GM12878 (cell line): ENCODE results near the gene TMEM175. TPM values are rescaled to one million over a fixed set of nuclear protein-coding genes. Genes with fewer than 3 reads are reported as not detected.

Experiments
- ATAC-seq: fragments of 200-7000 bp; cut with Tn5 transposase; 3 replicates; pipeline ENCODE4 v1.9.1; 2020; ENCODE audit warnings: mild to moderate bottlenecking, moderate library complexity
- BruUV-seq: library from RNA; stranded (reverse); fragments of 400-500 nt; replicated peaks from 2 replicates; lab custom pipeline; 2021; lab: Mats Ljungman, UMichigan
- CTCF ChIA-PET: fragments of 300-600 bp; sonication (Branson Sonifier 250); formaldehyde crosslinking; extraction: SDS; loops from one replicate; lab custom pipeline; 2021; ENCODE audit warnings: inconsistent platforms; lab: Yijun Ruan, JAX
- POLR2A ChIA-PET: fragments of 350-600 bp; formaldehyde crosslinking; extraction: SDS; loops from one replicate; lab custom pipeline; 2021; ENCODE audit warnings: inconsistent platforms; lab: Charles Lee
- RAD21 ChIA-PET: fragments of 300-600 bp; sonication (Branson Sonifier 250); formaldehyde crosslinking; loops from one replicate; lab custom pipeline; 2023; ENCODE audit warnings: antibody characterized with exemption; ENCODE audit not compliant: unreplicated experiment; lab: Charles Lee
- SMC1A ChIA-PET: fragments of 300-600 bp; sonication (Branson Sonifier 250); formaldehyde crosslinking; loops from one replicate; lab custom pipeline; 2023; ENCODE audit not compliant: unreplicated experiment, uncharacterized antibody; lab: Charles Lee
- DNase-seq: peaks from one replicate; pipeline ENCODE4 v3.0.0-alpha.2; 2011; ENCODE audit warnings: low read depth, low spot score
- FAIRE-seq: peaks from 3 replicates; lab custom pipeline; 2011; peaks lifted over from hg19 to GRCh38; lab: Jason Lieb, UNC
- H2AFZ ChIP-seq: 2 replicates; pipeline ENCODE4 v1.6.0; 2011; ENCODE audit warnings: low read depth, low read length, control low read depth; ENCODE audit not compliant: control insufficient read depth
- H3K27ac ChIP-seq: 2 replicates; pipeline ENCODE4 v1.5.1; 2011; ENCODE audit warnings: control low read depth; ENCODE audit not compliant: control insufficient read depth, insufficient read depth
- H3K27me3 ChIP-seq, 2 experiments: replicated peaks in 1 of 2; 2 replicates each; pipeline versions ENCODE4 v1.6.0 to v1.6.1; 2011; ENCODE audit warnings: low read length in 1 of 2; ENCODE audit not compliant: control insufficient read depth in 2 of 2, insufficient read depth in 2 of 2
- H3K36me3 ChIP-seq, 2 experiments: 2 replicates each; pipeline ENCODE4 v1.5.1; 2011; ENCODE audit warnings: low read length in 1 of 2; ENCODE audit not compliant: control insufficient read depth in 2 of 2, insufficient read depth in 2 of 2
- H3K4me1 ChIP-seq: 2 replicates; pipeline ENCODE4 v1.6.1; 2011; ENCODE audit warnings: mild to moderate bottlenecking, low read length, moderate library complexity, mixed read lengths; ENCODE audit not compliant: control insufficient read depth, insufficient read depth
- H3K4me2 ChIP-seq: 2 replicates; pipeline ENCODE4 v1.6.0; 2011; ENCODE audit warnings: control low read depth; ENCODE audit not compliant: control insufficient read depth, insufficient read depth
- H3K4me3 ChIP-seq: fragments of 200-600 bp; sonication (generic); 2 replicates; pipeline ENCODE4 v1.5.1; 2016
- H3K79me2 ChIP-seq: 2 replicates; pipeline ENCODE4 v1.6.0; 2011; ENCODE audit warnings: low read length; ENCODE audit not compliant: control insufficient read depth, insufficient read depth
- H3K9ac ChIP-seq: 2 replicates; pipeline ENCODE4 v1.8.0; 2011; ENCODE audit warnings: low read length, control low read depth, mixed read lengths; ENCODE audit not compliant: control insufficient read depth, insufficient read depth
- H3K9me3 ChIP-seq: replicated peaks from 3 replicates; pipeline ENCODE4 v1.5.1; 2011; ENCODE audit warnings: mild to moderate bottlenecking, low read length; ENCODE audit not compliant: control insufficient read depth, insufficient read depth
- H4K20me1 ChIP-seq: 2 replicates; pipeline ENCODE4 v1.6.0; 2011; ENCODE audit not compliant: control insufficient read depth, insufficient read depth
- ATF3 ChIP-seq: IDR thresholded peaks from 2 replicates; pipeline ENCODE4 v1.6.1; 2011; ENCODE audit warnings: low read depth, mild to moderate bottlenecking, low read length, moderate library complexity, borderline replicate concordance; ENCODE audit errors: extremely low read depth
- BCL11A ChIP-seq: IDR thresholded peaks from 2 replicates; pipeline ENCODE4 v1.6.1; 2011; ENCODE audit warnings: low read depth, low read length
- CHD1 ChIP-seq: IDR thresholded peaks from 2 replicates; pipeline ENCODE4 v1.6.1; 2012; ENCODE audit warnings: low read depth, low read length, improper control_type of control experiment
- MEF2B ChIP-seq: fragments of 450-650 bp; IDR thresholded peaks from 2 replicates; pipeline ENCODE4 v1.6.1; 2018; ENCODE audit warnings: mild to moderate bottlenecking, moderate library complexity; ENCODE audit not compliant: partially characterized antibody, poor library complexity, severe bottlenecking
- POLR2A ChIP-seq: IDR thresholded peaks from 2 replicates; pipeline ENCODE4 v1.6.1; 2011; ENCODE audit warnings: low read depth, mild to moderate bottlenecking, low read length
- PRDM15 ChIP-seq: fragments of 450-650 bp; formaldehyde crosslinking; IDR thresholded peaks from 2 replicates; pipeline ENCODE4 v1.4.0; 2020; ENCODE audit warnings: mild to moderate bottlenecking, moderate library complexity
- SKIL ChIP-seq: fragments of 450-650 bp; IDR thresholded peaks from 2 replicates; pipeline ENCODE4 v1.6.1; 2017; ENCODE audit warnings: mild to moderate bottlenecking, low read depth, inconsistent platforms; ENCODE audit not compliant: poor library complexity, severe bottlenecking
- WGBS: methylation state at CpG from one replicate; pipeline ENCODE4 v1.1.6; 2016; ENCODE audit warnings: low lambda C conversion rate; ENCODE audit not compliant: insufficient replicate concordance, insufficient coverage; ENCODE audit errors: missing lambda C conversion rate; 5-methylcytosine and 5-hydroxymethylcytosine counted together
- in situ Hi-C: fragments of 300-500 bp; cut with MboI; formaldehyde crosslinking; loops from 9 replicates; pipeline ENCODE4 v1.14.3; 2018; ENCODE audit warnings: mixed read lengths
- intact Hi-C: fragments of 100-400 bp; cut with micrococcal nuclease; formaldehyde crosslinking; loops from one replicate; pipeline ENCODE4 v1.14.2; 2022; ENCODE audit not compliant: unreplicated experiment
- polyA plus RNA-seq, 11 experiments: library from polyadenylated mRNA; depleted of rRNA in 4 of 11; unstranded in 6 of 11; stranded (reverse) in 5 of 11; fragments of >200 nt; fragmentation: Nextera tagmentation in 4 of 11; fragmentation: Illumina TruSeq in 1 of 11; extraction: Ambion mirVana in 4 of 11; extraction: Trizol in 1 of 11; gene quantifications; 1 replicate in 1 of 11; 2 replicates in 10 of 11; pipeline versions ENCODE4 v1.2.1 to v1.2.3, GENCODE V29; 2011 to 2016; ENCODE audit warnings: inconsistent platforms in 2 of 11, missing spikeins in 2 of 11, low read depth in 1 of 11
- total RNA-seq, 4 experiments: library from RNA; depleted of rRNA in 3 of 4; stranded (reverse); fragments of >200 nt in 3 of 4; fragmentation: Illumina TruSeq in 1 of 4; extraction: Trizol in 1 of 4; gene quantifications; 2 replicates each; pipeline versions ENCODE4 v1.2.1 to v1.2.3, GENCODE V29; 2013 to 2021

The TMEM175 gene
- total and polyA plus RNA-seq, 10 of the 15 experiments (the other 5 are each of a cell fraction or from before 2014, with no cell fraction given), result 0.11 to 39.5 (median 22.3) TPM

GRCh38 chr4:961351-962230 lies 29.3 kb downstream of the TMEM175 start (continued):
- TF ChIP-seq MEF2B (no peak), ATF3 (no peak)

- CTCF ChIA-PET, result interaction anchor here (1.1 kb wide), 1 partner anchor 28 kb away, joined by 3 read pairs; no protein-coding TSS in a partner anchor
- H3K4me3 ChIP-seq, result no peak overlapping the region
- TF ChIP-seq POLR2A (no peak; the same call in 1 of the 2 replicates), PRDM15 (no peak), BCL11A (no peak), SKIL (no peak), CHD1 (no peak)
- TF ChIP-seq, all 136 proteins: peak for 0
- H3K27ac ChIP-seq, result no peak overlapping the region
- ChIA-PET SMC1A (no interaction called here), RAD21 (no interaction called here), POLR2A (no interaction called here)
- DNase-seq (no peak), ATAC-seq (no peak), FAIRE-seq (no peak)
- no peaks in the 10 kb centered on the region for H3K36me3 ChIP-seq
- intact Hi-C loops, result no loop called here
- no peaks in the 10 kb centered on the region for H3K79me2 ChIP-seq
- BruUV-seq, result no TSS peak
- no peaks in the 10 kb centered on the region for H3K27me3 ChIP-seq
- H4K20me1 ChIP-seq, result no peaks in the 10 kb centered on the region
- no peak overlapping the region for H3K9ac ChIP-seq
- H3K4me2 ChIP-seq, result no peak overlapping the region
- no peaks in the 10 kb centered on the region for H3K4me1 ChIP-seq
- in situ Hi-C loops, result no loop called here
- H3K9me3 ChIP-seq, result no peaks in the 10 kb centered on the region
- WGBS, result 88% methylated on average over 53 of the region's 54 CpGs
- H2AFZ ChIP-seq, result no peak overlapping the region
Measured at GRCh38 chr4:962231-963208, 30.3 kb downstream of the TMEM175 start.
